Loucy (cell line): ENCODE results near the gene C8B.

Source experiments
- EZH2phosphoT487 ChIP-seq: fragments of 200-600 bp; IDR thresholded peaks from 2 replicates; pipeline ENCODE4 v1.6.1; 2018; ENCODE audit warnings: antibody characterized with exemption, mild to moderate bottlenecking, moderate library complexity, borderline replicate concordance
- TF ChIP-seq, protein P1 (sequence below): fragments of 200-600 bp; sonication (generic); conservative IDR thresholded peaks from 2 replicates; pipeline ENCODE4 v1.5.1; 2014; ENCODE audit warnings: mild to moderate bottlenecking, antibody characterized with exemption, low read length

DNA sequence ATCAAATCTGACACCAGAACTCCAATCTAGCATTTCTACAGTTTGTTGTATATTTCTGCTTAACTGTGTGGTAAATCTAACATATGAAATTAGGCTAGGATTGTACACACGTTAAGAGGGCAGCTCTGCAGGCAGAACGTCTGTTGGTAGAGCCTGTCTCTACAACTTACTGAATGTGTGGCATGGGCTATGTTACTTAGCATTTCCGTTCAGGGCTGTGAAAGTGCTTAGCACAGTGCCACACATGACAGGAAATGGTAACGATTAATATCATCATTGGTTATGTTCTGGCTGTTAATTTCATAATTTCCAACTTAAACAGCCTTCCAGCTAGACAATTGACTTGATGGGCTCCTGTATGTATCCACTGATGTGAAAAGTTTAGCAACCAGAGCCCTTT is 9.6 kb upstream of the C8B start:
- TF ChIP-seq, protein P1, sequence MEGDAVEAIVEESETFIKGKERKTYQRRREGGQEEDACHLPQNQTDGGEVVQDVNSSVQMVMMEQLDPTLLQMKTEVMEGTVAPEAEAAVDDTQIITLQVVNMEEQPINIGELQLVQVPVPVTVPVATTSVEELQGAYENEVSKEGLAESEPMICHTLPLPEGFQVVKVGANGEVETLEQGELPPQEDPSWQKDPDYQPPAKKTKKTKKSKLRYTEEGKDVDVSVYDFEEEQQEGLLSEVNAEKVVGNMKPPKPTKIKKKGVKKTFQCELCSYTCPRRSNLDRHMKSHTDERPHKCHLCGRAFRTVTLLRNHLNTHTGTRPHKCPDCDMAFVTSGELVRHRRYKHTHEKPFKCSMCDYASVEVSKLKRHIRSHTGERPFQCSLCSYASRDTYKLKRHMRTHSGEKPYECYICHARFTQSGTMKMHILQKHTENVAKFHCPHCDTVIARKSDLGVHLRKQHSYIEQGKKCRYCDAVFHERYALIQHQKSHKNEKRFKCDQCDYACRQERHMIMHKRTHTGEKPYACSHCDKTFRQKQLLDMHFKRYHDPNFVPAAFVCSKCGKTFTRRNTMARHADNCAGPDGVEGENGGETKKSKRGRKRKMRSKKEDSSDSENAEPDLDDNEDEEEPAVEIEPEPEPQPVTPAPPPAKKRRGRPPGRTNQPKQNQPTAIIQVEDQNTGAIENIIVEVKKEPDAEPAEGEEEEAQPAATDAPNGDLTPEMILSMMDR = no peak
- no peak for TF ChIP-seq EZH2phosphoT487
